OCI-LY7 (cell line): ENCODE measurements around the gene VDR.

ENCODE experiments used
- CTCF ChIP-seq: fragments of 200-600 bp; sonication (generic); conservative IDR thresholded peaks from 2 replicates; pipeline ENCODE4 v1.5.1; 2014; ENCODE audit warnings: mild to moderate bottlenecking, antibody characterized with exemption, low read length, moderate library complexity, mixed read lengths
- EZH2phosphoT487 ChIP-seq: fragments of 200-600 bp; sonication (generic); IDR thresholded peaks from 2 replicates; pipeline ENCODE4 v1.6.1; 2018; ENCODE audit warnings: low read depth, borderline replicate concordance, mild to moderate bottlenecking, mixed run types, antibody characterized with exemption, low read length, moderate library complexity, mixed read lengths

GRCh38 chr12:47798382-47798948 is 106.3 kb downstream of the VDR start:
- TF ChIP-seq CTCF (no peak), EZH2phosphoT487 (no peak)
